Islet precursor cell (in vitro differentiated cells): ENCODE results near the gene AKT1.
"Not testable (repeated sequence)": the region's sequence is repeated elsewhere in the genome, so short reads cannot be mapped to it uniquely, and the experiment has no call there.

Experiments used
- DNase-seq: peaks from one replicate; pipeline ENCODE4 v3.0.0-alpha.2; 2018

AKT1 gene

DNA sequence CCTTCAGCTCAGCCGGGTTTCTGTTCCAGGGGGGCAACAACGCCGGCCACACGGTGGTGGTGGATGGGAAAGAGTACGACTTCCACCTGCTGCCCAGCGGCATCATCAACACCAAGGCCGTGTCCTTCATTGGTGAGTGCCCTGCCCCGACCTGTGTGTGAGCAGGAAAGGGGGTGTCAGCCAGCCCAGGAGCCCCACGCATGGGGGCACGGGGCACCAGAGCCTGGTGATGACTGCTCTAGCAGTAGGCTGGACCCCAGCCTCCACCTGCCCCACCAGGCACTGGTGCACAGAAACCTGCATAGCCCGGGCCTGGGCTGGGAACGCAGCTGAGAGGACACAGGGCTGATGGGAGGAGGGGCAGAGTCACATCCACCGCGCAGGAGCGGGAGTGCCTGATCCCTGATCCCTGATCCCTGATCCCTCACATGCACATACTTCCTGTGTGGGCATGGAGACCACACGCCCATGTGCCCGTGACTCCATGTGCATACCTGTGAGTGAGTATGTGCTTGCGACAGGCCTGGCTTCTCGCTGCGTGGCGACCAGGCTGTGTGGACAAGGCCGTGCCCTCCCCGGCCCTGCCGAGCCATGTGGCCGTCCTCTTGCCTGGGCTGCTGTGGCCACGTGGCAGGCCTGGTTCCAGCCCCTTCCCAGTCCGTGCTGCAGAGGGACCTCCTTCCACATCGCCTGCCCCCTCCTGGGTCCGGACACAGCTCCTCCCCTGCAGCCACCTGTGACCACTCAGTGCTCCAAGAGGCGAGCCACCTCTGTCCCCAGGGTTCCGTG lies 60.4 kb downstream of the AKT1 start:
- no peak for DNase-seq

DNA sequence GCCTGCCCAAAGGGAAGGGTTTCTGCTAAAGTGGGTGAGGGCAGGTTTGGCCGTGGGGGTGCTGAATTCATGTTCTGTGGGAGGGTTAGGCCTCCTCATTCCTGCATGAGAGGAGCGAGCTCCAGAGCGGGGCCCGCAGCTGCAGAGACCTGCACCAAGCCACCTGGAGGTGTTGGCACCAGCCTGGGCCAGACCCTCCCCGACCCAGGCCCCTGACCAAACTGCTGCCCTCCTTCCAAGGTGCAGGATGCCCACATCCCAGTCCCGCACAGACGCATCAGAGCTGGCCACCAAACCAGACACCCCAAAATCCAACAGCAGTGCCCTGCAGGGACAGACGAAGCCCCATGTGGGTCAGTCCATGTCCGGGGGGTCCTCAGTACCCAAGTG lies 61.0 kb downstream of the AKT1 start:
- DNase-seq: no peak

DNA sequence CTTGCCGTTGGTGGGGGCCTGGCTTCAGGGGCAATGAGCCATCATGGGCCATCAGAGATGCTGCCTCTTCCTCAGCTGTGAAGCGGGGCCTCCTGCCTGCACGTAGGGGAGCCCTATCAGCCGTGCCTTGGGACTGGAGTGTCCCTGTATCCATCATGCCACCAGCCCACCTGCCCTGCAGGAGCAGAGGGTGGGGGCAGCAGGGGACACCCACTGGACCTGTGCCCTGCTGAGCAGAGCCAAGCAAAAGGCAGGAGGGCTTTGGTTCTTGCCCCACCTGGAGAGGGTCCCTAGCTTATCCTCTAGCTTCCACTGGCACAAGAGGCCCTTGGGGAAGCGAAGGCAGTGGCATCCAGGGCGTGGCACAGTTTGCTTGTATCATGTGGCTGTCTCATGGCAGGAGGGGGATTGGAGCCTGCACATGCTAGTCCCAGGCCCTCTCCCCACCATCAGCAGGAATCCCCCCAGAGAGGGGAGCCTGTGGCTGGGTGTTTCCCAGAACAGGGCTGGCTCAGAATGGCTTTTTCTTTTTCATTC lies 61.4 kb downstream of the AKT1 start:
- no peak for DNase-seq

DNA sequence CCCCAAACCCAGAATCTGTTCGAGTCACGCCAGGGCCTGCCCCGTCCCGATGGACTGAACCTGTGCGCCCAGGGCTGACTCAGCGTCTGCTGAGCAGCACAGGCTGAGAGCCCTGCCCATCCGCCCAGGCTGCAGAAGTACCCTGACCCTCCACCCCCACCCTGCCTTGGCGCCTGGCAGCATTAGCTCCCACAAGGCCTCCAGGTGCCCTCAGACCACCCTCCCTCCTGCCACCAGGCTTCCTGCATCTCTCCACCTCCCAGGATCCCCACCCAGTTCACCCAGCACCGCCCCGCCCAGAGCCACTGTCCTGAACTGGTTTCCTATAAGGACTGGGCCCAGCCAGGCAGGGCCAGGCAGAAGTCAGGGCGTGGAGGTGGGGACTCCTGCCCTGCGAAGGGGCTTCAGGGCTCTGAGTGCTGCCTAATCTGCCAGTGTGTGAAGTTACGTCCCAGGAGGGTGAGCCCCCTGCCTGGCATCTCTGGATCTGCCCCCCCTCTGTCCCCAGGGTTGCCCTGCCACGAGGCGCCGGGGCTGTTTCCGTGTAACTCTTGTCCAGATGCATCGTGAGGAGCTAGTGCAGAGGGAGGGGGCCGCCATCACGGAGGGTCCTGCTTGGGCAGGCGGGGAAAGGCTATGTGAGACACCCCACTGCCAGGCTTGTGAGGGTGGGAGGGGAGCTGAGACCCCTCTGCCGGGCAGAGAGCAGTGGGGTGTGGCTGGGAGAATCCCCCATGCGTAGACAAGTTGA lies 62.4 kb downstream of the AKT1 start:
- DNase-seq: no peak

DNA sequence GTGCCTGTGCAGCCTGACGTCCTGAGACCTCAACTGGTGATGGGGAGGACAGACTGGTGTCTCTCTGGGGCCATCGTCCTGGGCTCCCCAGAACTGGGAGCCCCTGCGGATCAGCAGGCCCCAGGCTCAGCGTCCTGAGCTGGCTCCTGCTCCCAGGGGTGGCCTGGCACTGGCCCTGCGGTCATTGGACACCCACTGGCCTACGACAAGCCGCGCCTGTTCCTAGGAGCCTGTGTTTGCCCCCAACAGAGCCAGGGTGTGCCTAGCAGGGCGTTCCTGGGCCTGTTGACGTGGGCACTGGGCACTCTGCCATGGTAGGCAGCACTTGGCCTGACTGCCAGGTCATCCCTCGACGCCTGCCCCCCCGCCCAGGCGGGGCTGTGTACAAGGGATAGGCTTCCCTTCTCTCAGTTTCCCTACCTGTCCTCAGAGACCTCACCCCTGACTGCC lies 63.2 kb downstream of the AKT1 start:
- DNase-seq: no peak

DNA sequence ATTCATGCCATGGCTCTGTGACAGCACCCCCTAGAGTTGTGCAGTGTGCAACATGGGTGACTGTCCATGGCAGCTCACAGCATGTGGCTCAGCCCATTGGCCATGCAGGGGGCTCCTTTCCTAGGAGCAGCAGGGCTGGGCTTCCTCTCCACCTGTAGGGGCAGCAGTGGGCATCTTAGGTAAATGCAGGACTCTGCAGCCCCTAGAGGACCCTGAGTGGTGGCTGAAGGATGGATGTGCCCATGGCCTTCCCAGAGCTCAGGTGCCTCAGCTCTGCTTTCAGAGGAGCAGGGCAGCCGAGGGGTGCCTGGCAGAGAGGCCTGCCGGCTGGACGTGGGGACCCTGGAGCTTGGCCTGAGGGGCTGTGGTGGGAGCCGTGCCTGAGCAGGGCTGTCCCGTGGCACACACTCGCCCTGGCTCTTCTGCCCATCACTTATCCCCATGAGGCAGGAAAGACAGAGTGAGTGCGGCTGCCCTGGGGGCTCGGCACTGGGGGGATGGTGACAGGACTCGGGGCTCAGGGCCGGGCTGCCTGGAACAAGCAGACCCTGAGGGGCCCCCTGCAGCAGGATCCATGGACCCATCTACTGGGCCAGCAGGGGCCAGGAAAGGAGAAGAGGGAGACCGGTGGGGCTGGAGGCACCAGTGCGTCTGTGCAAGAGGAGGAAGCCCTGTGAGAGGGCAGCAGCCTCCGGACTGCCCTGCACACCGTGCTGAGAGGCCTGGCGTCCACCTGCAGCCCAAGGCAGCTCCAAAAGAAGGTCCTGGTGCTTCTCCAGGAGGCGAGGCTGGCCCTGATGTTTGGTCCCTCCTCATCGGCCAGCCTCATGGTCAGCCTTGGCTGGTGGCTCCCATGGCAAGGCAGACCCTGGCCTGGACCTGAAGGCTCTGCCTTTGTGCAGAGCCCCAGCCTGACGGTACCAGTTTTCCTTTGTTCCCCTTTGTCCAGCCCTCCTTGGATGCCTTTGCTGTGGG lies 63.9 kb downstream of the AKT1 start:
- peak; percentile 85 for DNase-seq

DNA sequence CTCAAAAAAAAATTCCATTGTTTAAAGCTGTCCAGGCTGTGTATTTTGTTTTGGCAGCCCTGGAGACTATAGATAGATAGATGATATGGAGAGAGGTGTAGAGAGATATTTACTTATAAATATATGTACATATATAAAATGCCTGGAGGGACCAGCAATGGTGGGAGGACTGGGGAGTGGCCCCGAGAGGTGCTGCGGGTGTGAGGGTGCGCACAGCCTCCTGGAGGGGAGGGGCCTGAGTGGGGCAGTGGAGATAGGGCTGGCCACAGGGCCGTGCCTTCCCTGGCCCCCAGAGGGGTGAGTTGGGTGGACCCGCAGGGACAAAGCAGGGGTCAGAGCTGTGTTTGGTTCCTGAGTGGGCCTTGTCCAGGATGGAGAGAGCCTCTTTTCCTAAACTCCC lies 65.1 kb downstream of the AKT1 start:
- DNase-seq: no peak

DNA sequence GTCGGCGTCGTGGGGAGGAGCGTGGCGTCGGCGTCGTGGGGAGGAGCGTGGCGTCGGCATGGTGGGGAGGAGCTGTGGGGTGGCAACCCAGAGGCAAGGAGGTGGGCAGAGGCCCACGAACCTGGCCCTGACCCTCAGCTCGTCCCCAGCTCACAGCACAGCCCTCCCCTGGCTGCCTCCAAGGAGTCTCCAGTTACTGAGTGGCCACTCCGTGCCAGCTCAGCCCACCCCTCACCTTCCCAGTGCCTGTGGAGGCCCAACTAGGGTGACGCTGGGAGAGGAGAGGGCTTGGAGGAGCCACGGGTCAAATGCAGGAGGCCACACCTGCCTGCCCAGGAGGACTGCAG lies 65.7 kb downstream of the AKT1 start:
- no peak for DNase-seq

DNA sequence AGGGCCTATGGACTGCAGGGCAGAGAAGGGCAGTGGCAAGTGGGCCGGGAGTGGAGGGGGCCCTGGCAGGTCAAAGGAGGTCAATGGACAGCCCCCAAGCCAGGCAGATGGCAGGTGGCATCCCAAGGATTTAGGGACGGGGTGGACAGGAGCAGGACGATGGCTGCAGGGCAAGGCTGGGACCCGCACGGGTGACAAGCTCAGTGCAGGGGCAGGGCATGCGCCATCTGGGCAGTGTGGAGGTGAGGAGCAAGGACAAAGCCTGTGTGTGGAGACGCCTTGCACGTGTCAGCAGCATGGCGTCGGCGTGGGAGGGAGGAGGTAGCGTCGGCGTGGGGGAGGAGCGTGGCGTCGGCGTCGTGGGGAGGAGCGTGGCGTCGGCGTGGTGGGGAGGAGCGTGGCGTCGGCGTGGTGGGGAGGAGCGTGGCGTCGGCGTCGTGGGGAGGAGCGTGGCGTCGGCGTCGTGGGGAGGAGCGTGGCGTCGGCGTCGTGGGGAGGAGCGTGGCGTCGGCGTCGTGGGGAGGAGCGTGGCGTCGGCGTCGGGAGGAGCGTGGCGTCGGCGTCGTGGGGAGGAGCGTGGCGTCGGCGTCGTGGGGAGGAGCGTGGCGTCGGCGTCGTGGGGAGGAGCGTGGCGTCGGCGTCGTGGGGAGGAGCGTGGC lies 66.2 kb downstream of the AKT1 start:
- not testable (repeated sequence) for DNase-seq

DNA sequence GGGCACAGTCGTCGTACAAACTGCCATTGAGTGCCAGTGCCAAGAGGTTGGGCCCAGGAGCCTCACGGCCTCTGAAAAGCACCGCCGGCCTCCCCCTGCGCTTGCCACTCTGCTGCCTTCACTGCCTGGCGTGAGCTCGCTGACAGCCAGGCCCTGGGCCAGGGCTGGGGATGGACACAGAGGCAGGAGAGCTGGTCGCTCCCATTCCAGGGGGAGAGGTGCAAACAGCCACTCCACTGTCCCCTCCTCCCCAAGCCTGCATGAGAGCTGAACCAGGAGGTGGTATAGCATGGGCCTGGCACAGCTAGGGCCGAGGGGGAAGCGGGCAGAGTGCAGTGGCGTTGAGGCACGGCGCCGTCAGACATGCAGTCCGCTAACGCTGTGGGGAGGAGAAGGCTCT lies 66.9 kb downstream of the AKT1 start:
- DNase-seq: no peak

DNA sequence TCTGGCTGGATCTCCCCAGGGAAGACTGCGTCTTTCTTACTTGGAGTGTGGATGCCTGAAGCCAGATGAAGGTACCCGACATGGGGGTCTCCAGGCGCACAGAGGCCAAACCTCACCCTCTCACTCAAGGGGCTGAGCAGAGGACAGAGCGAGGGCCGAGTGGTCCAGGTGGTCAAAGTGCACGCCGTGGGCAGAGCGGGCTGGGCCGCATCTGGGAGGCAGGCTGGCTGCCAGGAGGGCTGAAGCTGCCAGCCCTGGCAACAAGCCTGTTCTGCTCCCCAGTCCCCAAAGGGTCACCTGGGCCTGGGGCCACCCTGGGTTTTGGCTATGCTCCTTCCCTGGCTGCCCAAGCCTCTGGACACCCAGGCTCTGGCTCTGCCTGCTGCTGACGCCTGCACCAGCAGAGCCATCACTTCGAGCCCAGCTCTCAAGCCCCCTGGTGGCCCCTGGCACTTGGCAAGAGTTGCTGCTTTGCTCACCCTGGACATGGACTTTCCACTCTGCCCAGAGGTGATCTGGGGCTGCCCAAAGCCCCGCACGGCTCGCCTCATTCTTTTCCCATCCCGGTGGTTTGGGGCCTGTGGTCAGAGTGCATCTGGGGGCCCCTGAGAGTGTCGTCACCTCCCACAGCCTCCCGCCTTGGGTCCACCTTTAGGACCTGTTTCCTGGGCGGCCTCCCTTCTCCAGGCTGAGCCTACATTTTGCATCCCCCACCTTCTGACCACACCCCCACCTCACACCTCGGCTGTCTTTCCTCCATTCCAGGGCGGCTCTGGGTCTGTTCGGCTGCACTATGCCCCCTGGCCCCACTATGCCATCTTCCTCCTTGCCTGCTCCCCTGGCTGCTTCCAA lies 68.7 kb downstream of the AKT1 start:
- DNase-seq: peak; percentile 75

DNA sequence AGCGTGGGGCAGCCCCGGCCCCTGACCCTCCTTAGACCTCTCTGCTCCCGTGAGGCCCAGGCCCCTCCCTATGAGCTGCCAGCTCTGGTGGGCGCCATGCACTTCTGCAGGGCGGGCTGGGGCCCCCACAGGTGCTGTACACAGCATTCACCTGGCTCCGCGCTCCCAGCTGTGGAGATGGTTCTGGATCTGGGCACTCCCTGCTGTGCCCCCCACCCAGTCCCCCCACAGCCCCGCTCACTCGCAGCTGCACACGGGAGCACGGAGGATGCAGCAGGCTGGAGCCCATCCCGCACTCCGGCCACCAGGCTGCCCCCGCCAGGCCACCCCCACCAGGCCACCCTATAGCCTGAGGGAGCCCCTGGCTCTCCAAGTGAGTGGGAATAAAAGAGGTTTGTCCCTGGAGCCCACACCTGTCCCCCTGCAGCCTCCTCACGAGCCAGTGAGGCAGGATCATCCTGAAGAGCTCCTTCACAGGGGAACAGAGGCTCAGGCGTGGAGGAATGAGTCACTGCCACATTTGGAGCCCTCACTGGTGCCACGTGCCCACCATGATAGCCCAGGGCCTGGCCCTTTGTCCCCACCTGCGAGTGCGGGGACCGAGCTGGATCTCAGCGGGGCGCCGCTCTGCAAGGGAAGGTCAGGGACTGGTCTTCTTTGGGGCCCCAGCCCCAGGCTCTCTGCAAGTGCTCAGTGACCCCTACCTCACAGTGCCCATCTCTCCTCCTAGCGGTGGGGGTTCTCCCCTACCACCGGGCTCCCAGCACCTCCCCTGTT lies 69.6 kb downstream of the AKT1 start:
- no peak for DNase-seq

DNA sequence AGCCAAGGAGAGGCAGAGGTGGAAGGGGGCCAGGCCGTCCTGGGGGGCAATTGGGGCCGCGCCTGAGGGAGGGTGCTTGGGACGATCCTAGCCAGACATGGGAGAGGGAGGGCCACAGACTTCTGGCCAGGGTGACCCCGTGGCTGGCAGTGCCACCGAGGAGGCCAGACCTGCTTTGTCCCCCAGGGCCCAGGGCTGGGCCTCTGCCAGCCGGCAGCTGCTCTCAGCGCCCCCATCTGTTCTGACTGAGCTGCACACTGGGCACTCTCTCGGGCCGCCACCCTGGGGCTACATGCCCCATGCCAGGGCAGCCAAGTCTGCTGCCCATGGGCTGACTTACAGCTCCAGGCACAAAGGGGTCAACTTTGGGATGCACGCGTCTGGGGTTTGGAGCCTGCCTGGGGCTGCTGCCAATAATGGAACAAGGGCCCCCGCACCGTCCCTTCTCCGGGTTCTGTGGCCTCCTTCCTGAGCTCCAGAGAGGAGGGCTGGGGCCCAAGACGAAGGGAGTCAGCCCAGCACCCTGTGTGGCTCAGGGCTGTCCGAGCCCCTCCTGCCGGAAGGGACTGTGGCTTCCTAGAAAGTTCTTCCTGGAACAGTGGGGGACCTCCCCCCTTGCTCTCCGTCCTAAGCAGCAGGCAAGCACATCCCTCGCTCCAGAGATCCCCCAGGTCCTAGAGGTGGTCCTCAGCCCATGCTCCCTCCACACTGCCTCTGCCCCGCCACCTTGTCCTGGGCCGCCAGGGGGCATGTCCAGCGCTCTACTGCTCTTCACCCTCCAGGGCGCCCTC lies 70.4 kb downstream of the AKT1 start:
- DNase-seq: peak; percentile 78

DNA sequence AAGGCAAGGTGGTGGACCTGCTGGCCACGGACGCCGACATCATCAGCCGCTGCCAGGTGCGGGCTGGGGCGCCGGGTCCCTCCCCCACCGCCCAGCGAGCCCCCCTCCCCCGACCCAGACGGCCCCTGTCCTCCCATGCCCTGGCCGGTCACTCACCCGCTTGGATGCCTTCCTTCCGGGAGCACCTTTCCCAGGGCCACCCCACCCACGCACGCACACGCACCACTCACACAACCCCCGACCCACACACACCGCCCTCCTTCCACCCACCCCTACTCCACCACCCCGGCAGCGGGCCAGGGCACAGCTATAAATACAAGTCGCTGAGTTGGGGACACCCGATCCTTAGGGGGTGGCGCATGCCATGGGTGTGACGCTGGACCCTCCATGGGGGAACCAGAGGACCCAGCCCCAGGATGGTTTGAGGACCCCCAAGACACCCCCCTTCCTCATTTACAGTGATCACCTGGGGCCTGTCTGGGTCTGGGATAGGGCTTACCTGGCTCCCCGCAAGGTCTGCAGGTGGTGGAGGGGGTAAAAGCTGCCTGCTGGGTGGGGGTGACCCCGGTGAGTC lies 71.1 kb downstream of the AKT1 start:
- no peak for DNase-seq

DNA sequence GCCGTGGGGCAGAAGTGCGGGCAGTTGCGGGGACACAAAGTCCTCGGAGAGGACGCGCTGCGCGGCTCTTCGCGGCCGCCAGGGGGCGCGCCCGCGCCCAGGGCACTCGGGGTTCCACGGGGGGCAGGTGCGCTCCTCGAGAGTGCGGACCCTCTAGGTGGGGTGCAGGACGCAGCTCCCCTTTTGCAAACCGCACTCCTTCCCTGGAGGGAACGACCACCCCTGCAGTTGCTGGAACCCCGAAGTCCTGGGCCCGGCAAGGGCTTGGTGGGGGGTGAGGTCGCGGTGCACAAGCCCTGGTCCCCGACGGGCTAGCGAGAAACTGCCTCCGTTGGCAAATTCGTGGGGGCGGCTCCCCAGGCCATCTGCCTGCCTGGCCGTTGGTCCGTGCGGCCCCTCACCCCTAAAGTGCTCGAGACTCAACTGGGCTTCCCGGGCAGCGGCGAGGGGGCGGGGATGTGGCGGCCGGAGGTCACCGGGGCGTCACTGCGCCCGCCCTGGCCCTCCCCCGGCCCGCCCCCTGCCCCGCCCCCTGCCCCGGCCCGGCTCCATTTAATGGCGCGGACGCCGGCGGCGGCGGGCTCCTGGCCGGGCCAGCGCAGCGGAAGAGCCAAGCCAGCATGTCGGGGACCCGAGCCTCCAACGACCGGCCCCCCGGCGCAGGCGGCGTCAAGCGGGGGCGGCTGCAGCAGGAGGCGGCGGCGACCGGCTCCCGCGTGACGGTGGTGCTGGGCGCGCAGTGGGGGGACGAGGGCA lies 71.7 kb downstream of the AKT1 start, which contains the start of gene ADSS1:
TSS of gene ADSS1 (plus strand) at position 579 of the 756 bp plus-strand sequence. CDS start at position 621, 42 bp downstream.
- DNase-seq: peak; percentile 82

DNA sequence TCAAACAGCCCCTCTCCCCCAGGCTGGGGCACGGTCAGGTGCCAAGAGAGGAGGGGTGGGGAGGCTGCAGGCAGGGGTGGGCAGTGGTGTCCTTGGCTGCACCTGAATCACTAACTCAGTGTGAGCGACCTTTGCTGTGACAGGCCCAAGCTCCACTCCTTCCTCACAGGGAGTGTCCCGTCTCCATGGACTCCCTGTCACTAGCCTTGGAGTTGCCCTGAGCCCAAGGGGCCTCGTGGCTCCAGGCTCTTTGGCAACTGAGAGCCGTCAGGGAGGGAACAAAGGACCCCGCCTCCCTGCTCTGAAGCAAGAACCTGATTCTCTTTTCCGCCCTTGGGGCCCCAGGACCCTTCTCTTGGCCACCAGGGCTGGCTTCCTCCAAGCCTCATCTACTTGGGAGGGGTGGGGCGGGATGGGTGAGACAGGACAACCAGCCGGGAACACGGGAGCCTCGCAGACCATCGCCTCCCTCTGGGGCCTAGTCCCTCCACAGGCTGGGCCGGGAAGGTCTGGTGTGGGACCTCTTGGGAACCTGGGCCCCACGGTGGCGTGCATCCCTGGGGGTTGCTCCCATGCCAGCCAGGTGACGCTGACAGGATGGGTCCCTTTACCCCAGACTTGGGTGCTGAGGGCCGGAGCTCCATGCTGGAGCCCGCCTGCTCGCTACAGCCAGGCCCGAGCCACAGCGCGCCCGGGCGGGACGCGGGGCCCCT lies 72.5 kb downstream of the AKT1 start:
- no peak for DNase-seq

DNA sequence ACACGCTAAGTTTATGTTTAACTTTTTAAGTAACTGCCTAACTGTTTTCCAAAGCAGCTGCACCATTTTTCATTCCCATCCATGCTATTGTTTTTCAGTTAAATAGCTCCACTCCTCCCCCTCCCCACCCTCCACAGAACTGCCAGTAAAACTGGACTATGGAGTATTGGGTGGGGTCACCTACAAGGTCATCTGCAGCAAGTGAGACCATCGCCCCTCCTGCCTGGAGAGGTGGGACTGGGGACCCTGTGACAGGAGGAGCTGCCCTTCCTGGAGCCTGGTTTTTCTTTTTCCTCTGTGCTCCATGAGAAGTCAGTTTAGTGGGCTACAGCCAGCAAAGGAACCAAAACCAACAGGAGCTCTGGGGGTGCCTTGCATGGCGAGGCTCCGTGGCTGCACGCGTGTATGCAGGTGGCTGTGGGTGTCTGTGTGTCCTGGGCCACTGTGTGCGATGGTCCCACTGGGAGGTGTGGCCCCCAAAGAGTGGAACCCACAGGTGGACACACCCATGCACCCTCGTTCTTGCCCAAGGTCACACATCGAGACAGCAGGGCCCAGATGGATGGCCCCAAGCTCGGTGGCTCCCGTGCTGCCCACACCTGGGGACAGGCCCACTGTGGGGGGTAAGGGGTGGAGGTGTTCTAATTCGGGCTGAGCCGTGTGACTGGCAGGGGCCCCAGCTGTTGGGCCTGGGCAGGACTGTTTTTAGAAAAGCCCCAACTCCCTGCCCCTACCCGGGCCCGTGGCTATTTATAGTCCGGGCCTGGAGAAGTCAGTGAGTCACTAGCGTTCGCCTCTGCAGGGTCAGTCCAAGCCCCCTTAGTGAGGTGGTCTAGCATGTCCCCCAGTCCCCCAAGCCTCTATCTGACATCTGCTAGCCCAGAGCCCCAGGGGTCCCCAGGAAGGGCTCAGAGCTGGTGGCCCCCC lies 73.8 kb downstream of the AKT1 start:
- DNase-seq: no peak
